22Rv1 (cell line): ENCODE results near the gene DDX3X.

Source experiments
- CTCF ChIP-seq: fragments of 450-650 bp; IDR thresholded peaks from 2 replicates; pipeline ENCODE4 v1.5.1; 2017; ENCODE audit warnings: mild to moderate bottlenecking
- ZFX ChIP-seq: fragments of 450-650 bp; IDR thresholded peaks from 2 replicates; pipeline ENCODE4 v1.6.1; 2017; ENCODE audit warnings: antibody characterized with exemption, borderline replicate concordance

GRCh38 chrX:41337140-41337539 is 3.2 kb downstream of the DDX3X start:
- TF ChIP-seq CTCF (no peak), ZFX (no peak)
